ENCODE measurements around the gene BEST3.

GRCh38 chr12:69720750-69721149 is 21.6 kb upstream of the BEST3 start:
- TF ChIP-seq CTCF (IDR thresholded peaks at IDR 0.05): no peak
- TF ChIP-seq POLR2A (IDR thresholded peaks at IDR 0.05): no peak
